BJ (cell line): ENCODE measurements around the gene DNAJB2. TPM values are rescaled to one million over a fixed set of nuclear protein-coding genes. Genes with fewer than 3 reads are reported as not detected.
"Not testable (repeated sequence)": the region's sequence is repeated elsewhere in the genome, so short reads cannot be mapped to it uniquely, and the experiment has no call there.

Source experiments
- CTCF ChIA-PET: fragments of 350-600 bp; formaldehyde crosslinking; extraction: SDS; loops from one replicate; lab custom pipeline; 2021; ENCODE audit warnings: antibody characterized with exemption, inconsistent platforms; lab: Yijun Ruan, JAX
- POLR2A ChIA-PET: fragments of 300-600 bp; sonication (Branson Sonifier 250); formaldehyde crosslinking; extraction: SDS; loops from one replicate; lab custom pipeline; 2021; ENCODE audit warnings: antibody characterized with exemption; lab: Charles Lee
- DNase-seq: peaks from one replicate; pipeline ENCODE4 v3.0.0-alpha.2; 2011; ENCODE audit warnings: low read depth
- H3K27me3 ChIP-seq: 2 replicates; pipeline ENCODE4 v1.6.0; 2011; ENCODE audit warnings: low read length; ENCODE audit not compliant: control insufficient read depth, insufficient read depth
- H3K36me3 ChIP-seq: 2 replicates; pipeline ENCODE4 v1.5.1; 2011; ENCODE audit warnings: low read length; ENCODE audit not compliant: control insufficient read depth, insufficient read depth
- H3K4me3 ChIP-seq: 2 replicates; pipeline ENCODE4 v1.5.1; 2011; ENCODE audit warnings: low read depth, mild to moderate bottlenecking, control low read depth, low read length
- polyA plus RNA-seq: library from polyadenylated mRNA; depleted of rRNA; stranded (reverse); fragments of >200 nt; gene quantifications from 2 replicates; pipeline ENCODE4 v1.2.3, GENCODE V29; 2011
- TF ChIP-seq, protein P1 (sequence below): IDR thresholded peaks from 2 replicates; pipeline ENCODE4 v1.5.1; 2011; ENCODE audit warnings: low read depth, mild to moderate bottlenecking, control low read depth, inconsistent platforms, low read length, moderate library complexity; ENCODE audit not compliant: insufficient read depth

Gene DNAJB2
- polyA plus RNA-seq, 1 experiment, result 57.3 TPM

- no peak for DNase-seq
- Histone ChIP-seq H3K4me3 (no peak overlapping the region), H3K27me3 (no peaks in the 10 kb centered on the region), H3K36me3 (peaks cover 22% of the 10 kb centered on the region)
- ChIA-PET POLR2A (no interaction called here), CTCF (interaction anchor here (0.5 to 20.7 kb wide), 4 partner anchors 5 to 213 kb away, joined by 3 to 403 read pairs (median 204); partner anchors contain the start of gene DNAJB2)
- TF ChIP-seq, protein P1, sequence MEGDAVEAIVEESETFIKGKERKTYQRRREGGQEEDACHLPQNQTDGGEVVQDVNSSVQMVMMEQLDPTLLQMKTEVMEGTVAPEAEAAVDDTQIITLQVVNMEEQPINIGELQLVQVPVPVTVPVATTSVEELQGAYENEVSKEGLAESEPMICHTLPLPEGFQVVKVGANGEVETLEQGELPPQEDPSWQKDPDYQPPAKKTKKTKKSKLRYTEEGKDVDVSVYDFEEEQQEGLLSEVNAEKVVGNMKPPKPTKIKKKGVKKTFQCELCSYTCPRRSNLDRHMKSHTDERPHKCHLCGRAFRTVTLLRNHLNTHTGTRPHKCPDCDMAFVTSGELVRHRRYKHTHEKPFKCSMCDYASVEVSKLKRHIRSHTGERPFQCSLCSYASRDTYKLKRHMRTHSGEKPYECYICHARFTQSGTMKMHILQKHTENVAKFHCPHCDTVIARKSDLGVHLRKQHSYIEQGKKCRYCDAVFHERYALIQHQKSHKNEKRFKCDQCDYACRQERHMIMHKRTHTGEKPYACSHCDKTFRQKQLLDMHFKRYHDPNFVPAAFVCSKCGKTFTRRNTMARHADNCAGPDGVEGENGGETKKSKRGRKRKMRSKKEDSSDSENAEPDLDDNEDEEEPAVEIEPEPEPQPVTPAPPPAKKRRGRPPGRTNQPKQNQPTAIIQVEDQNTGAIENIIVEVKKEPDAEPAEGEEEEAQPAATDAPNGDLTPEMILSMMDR, result no peak
Measured at GRCh38 chr2:219285894-219286425, 6.8 kb downstream of the DNAJB2 start.

DNA sequence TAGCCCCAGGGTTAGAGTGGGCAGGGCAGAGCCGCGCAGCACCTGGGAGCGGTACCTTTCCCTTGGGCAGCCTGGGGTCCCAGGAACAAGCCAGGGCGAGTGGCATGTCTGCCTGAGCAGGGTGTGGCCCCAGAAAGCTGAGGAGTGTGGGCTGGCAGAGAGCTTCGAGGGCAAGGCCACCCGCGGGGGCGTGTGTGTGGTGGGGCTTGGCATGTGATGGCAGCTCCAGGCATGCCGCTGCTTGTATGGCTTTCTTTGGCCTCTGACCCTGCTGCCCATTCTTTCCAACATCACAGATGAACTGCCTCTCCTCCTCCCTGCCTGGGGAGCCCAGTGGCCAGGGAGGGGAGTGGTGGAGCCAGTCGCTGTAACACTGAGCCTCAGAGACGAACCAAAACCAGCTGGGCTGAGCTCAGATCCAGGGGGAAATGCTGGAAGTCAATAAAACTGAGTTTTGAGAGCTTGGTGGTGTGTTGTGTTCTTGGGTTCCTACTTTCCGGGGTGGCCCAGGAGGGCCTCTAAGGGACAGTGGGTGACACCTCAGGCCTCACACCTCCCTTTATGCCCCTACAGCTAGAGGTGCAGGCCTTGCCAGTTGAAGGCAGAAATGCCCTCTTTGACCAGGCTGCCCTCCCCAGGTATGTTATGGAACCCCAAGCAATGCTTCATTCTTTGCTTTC, 7.4 kb downstream of the DNAJB2 start:
- POLR2A ChIA-PET, result no interaction called here

DNA sequence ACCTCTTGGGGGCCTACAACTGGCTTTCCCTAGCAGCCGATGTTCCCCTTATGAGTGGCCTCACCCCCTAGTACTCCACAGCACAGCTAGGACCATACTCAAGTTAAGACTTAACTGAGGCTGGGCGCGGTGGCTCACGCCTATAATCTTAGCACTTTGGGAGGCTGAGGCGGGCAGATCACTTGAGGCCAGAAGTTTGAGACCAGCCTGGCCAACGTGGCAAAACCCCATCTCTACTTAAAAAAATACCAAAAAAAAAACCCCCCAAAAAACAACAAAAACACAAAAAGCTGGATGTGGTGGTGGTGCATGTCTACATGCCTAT, 7.9 kb downstream of the DNAJB2 start:
- H3K4me3 ChIP-seq, DNase-seq, POLR2A ChIA-PET, H3K27me3 ChIP-seq: not testable (repeated sequence)
- CTCF ChIA-PET, result interaction anchor here (0.9 to 20.7 kb wide), 4 partner anchors 6 to 257 kb away, joined by 3 to 403 read pairs (median 204); partner anchors contain the start of gene DNAJB2
- peaks cover 17% of the 10 kb centered on the region for H3K36me3 ChIP-seq

More for the DNA sequence above, 7.4 kb downstream of the DNAJB2 start:
- Histone ChIP-seq H3K4me3 (no peak overlapping the region), H3K36me3 (peaks cover 19% of the 10 kb centered on the region), H3K27me3 (no peaks in the 10 kb centered on the region)
- no peak for DNase-seq
- TF ChIP-seq, protein P1, result no peak
- CTCF ChIA-PET, result interaction anchor here (0.5 to 20.7 kb wide), 6 partner anchors 6 to 257 kb away, joined by 3 to 403 read pairs (median 4); partner anchors contain the start of gene DNAJB2

GRCh38 chr2:219287580-219288265, 8.6 kb downstream of the DNAJB2 start:
- peaks cover 14% of the 10 kb centered on the region for H3K36me3 ChIP-seq
- ChIA-PET CTCF (interaction anchor here (1.2 to 20.7 kb wide), 3 partner anchors 7 to 65 kb away, joined by 3 to 403 read pairs (median 403); partner anchors contain the start of gene DNAJB2), POLR2A (no interaction called here)
- TF ChIP-seq, protein P1, result no peak
- no peak overlapping the region for H3K4me3 ChIP-seq
- no peaks in the 10 kb centered on the region for H3K27me3 ChIP-seq
- no peak for DNase-seq

- ChIA-PET CTCF (interaction anchor here (6.9 to 20.7 kb wide), 3 partner anchors 6 to 115 kb away, joined by 90 to 403 read pairs (median 403); partner anchors contain the start of genes CNPPD1, DNAJB2 and SLC23A3), POLR2A (no interaction called here)
- TF ChIP-seq, protein P1, result no peak
- Histone ChIP-seq H3K4me3 (no peak overlapping the region), H3K27me3 (no peaks in the 10 kb centered on the region), H3K36me3 (peaks cover 7% of the 10 kb centered on the region)
- DNase-seq, result no peak
Measured at GRCh38 chr2:219289195-219289536, 10.0 kb downstream of the DNAJB2 start.
